HCT116 (cell line): ENCODE measurements around the gene PPM1H. TPM values are rescaled to one million over a fixed set of nuclear protein-coding genes. Genes with fewer than 3 reads are reported as not detected.

Source experiments
- ATAC-seq: fragments of 200-7000 bp; cut with Tn5 transposase; 2 replicates; pipeline ENCODE4 v1.9.1; 2020; ENCODE audit warnings: mild to moderate bottlenecking, moderate library complexity
- BruUV-seq: library from RNA; stranded (reverse); fragments of 400-500 nt; replicated peaks from 2 replicates; lab custom pipeline; 2021; lab: Mats Ljungman, UMichigan
- CTCF ChIA-PET: fragments of 300-600 bp; sonication (Branson Sonifier 250); formaldehyde crosslinking; loops from one replicate; lab custom pipeline; 2021; ENCODE audit warnings: antibody characterized with exemption; lab: Charles Lee
- POLR2A ChIA-PET: fragments of 300-600, 350-600 bp; sonication (Branson Sonifier 250); formaldehyde crosslinking; loops from one replicate; lab custom pipeline; 2021; ENCODE audit warnings: antibody characterized with exemption; lab: Charles Lee
- RAD21 ChIA-PET, 2 experiments: fragments of 300-600 bp; sonication (Branson Sonifier 250); formaldehyde crosslinking; loops; one replicate each; lab custom pipeline; 2023; ENCODE audit warnings: low total read pairs in 2 of 2; ENCODE audit not compliant: uncharacterized antibody in 2 of 2, unreplicated experiment in 2 of 2, low non-redundant PET in 1 of 2; lab: Charles Lee
- DNase-seq: peaks from one replicate; pipeline ENCODE4 v3.0.0-alpha.2; 2010; ENCODE audit warnings: low read depth, low spot score
- H2AFZ ChIP-seq: fragments of 200-600 bp; shearing (Covaris generic), sonication (generic); 2 replicates; pipeline ENCODE4 v1.6.1; 2017; ENCODE audit warnings: low read depth, mixed run types, mixed read lengths, antibody characterized with exemption, low read length; ENCODE audit not compliant: poor library complexity, severe bottlenecking
- H3K27ac ChIP-seq: 2 replicates; pipeline ENCODE4 v1.5.1; 2012; ENCODE audit warnings: low read depth, low read length
- H3K27me3 ChIP-seq: fragments of 200-600 bp; sonication (generic); 2 replicates; pipeline ENCODE4 v1.6.1; 2016; ENCODE audit warnings: mixed run types, low read length, mixed read lengths; ENCODE audit not compliant: insufficient read depth
- H3K36me3 ChIP-seq, 2 experiments: fragments of 200-500 bp in 1 of 2; fragments of 200-600 bp in 1 of 2; sonication (Bioruptor generic) in 1 of 2; sonication (generic) in 1 of 2; 2 replicates each; pipeline versions ENCODE4 v1.5.1 to v1.6.1; 2014 to 2016; ENCODE audit warnings: low read length in 2 of 2, inconsistent platforms in 1 of 2, mixed read lengths in 1 of 2, mixed run types in 1 of 2; ENCODE audit not compliant: insufficient read depth in 2 of 2, control insufficient read depth in 1 of 2
- H3K4me1 ChIP-seq, 2 experiments: fragments of 200-600 bp in 1 of 2; sonication (generic) in 1 of 2; 2 replicates each; pipeline versions ENCODE4 v1.5.1 to v1.6.1; 2012 to 2017; ENCODE audit warnings: low read length in 2 of 2, inconsistent platforms in 1 of 2, mild to moderate bottlenecking in 1 of 2, mixed read lengths in 1 of 2, mixed run types in 1 of 2, moderate library complexity in 1 of 2; ENCODE audit not compliant: insufficient read depth in 2 of 2, control insufficient read depth in 1 of 2
- H3K4me2 ChIP-seq: fragments of 200-600 bp; sonication (generic); 2 replicates; pipeline ENCODE4 v1.6.1; 2017; ENCODE audit warnings: mixed run types, low read length, mixed read lengths
- H3K4me3 ChIP-seq, 2 experiments: fragments of 200-600 bp in 1 of 2; sonication (generic) in 1 of 2; replicated peaks in 1 of 2; 2 replicates each; pipeline ENCODE4 v1.5.1; 2011 to 2016; ENCODE audit warnings: low read length in 2 of 2, control low read depth in 1 of 2, low read depth in 1 of 2, mild to moderate bottlenecking in 1 of 2, mixed read lengths in 1 of 2, mixed run types in 1 of 2
- H3K79me2 ChIP-seq: fragments of 200-600 bp; sonication (generic); 2 replicates; pipeline ENCODE4 v1.6.1; 2017; ENCODE audit warnings: mild to moderate bottlenecking, mixed run types, low read length, moderate library complexity, mixed read lengths; ENCODE audit not compliant: insufficient read depth
- H3K9ac ChIP-seq: fragments of 200-600 bp; sonication (generic); 2 replicates; pipeline ENCODE4 v1.6.1; 2016; ENCODE audit warnings: low read length, mixed read lengths
- H3K9me2 ChIP-seq: fragments of 200-600 bp; sonication (generic), shearing (Covaris generic); 2 replicates; pipeline ENCODE4 v1.6.1; 2017; ENCODE audit warnings: mixed run types, mild to moderate bottlenecking, moderate library complexity; ENCODE audit not compliant: insufficient read depth
- H3K9me3 ChIP-seq, 2 experiments: fragments of 200-500 bp in 1 of 2; fragments of 200-600 bp in 1 of 2; sonication (Bioruptor generic) in 1 of 2; sonication (generic) in 1 of 2; 2 replicates each; pipeline ENCODE4 v1.6.1; 2014 to 2017; ENCODE audit warnings: low read length in 2 of 2, mixed read lengths in 2 of 2, inconsistent platforms in 1 of 2, low read depth in 1 of 2, mild to moderate bottlenecking in 1 of 2, mixed run types in 1 of 2, moderate library complexity in 1 of 2; ENCODE audit not compliant: control insufficient read depth in 1 of 2, insufficient read depth in 1 of 2
- H4K20me1 ChIP-seq: fragments of 200-600 bp; sonication (generic), shearing (Covaris generic); 2 replicates; pipeline ENCODE4 v1.6.1; 2017; ENCODE audit warnings: mixed run types, mild to moderate bottlenecking, moderate library complexity; ENCODE audit not compliant: insufficient read depth
- CBX3 ChIP-seq: IDR thresholded peaks from 2 replicates; pipeline ENCODE4 v1.6.1; 2012; ENCODE audit warnings: low read depth
- CEBPB ChIP-seq: IDR thresholded peaks from 2 replicates; pipeline ENCODE4 v1.6.1; 2012; ENCODE audit warnings: low read depth
- EGR1 ChIP-seq: IDR thresholded peaks from 2 replicates; pipeline ENCODE4 v1.6.1; 2012; ENCODE audit warnings: low read depth
- EZH2phosphoT487 ChIP-seq: fragments of 200-600 bp; IDR thresholded peaks from 2 replicates; pipeline ENCODE4 v1.6.1; 2018; ENCODE audit warnings: antibody characterized with exemption, borderline replicate concordance
- JUND ChIP-seq: IDR thresholded peaks from 2 replicates; pipeline ENCODE4 v1.6.1; 2012
- RAD21 ChIP-seq: IDR thresholded peaks from 2 replicates; pipeline ENCODE4 v1.6.1; 2012; ENCODE audit warnings: low read depth, mild to moderate bottlenecking
- SIN3A ChIP-seq: IDR thresholded peaks from 2 replicates; pipeline ENCODE4 v1.6.1; 2012; ENCODE audit warnings: low read depth
- SP1 ChIP-seq: IDR thresholded peaks from 2 replicates; pipeline ENCODE4 v1.6.1; 2012; ENCODE audit warnings: low read depth
- YY1 ChIP-seq: IDR thresholded peaks from 2 replicates; pipeline ENCODE4 v1.6.1; 2011; ENCODE audit warnings: low read length, low read depth, moderate library complexity, mild to moderate bottlenecking; ENCODE audit not compliant: insufficient replicate concordance; ENCODE audit errors: extremely low read depth
- intact Hi-C: fragments of 100-400 bp; cut with micrococcal nuclease; formaldehyde crosslinking; loops from 2 replicates; pipeline ENCODE4 v1.10.0; 2022
- total RNA-seq: library from RNA; stranded (reverse); gene quantifications from one replicate; pipeline ENCODE4 v1.2.1, GENCODE V29; 2021; ENCODE audit not compliant: unreplicated experiment
- TF ChIP-seq, protein P1 (sequence below): IDR thresholded peaks from 2 replicates; pipeline ENCODE4 v1.6.1; 2012
- TF ChIP-seq, protein P2 (sequence below): IDR thresholded peaks from 2 replicates; pipeline ENCODE4 v1.6.1; 2011; ENCODE audit warnings: mild to moderate bottlenecking, low read length, moderate library complexity; ENCODE audit not compliant: insufficient replicate concordance; ENCODE audit errors: extremely low read depth

Gene PPM1H
- total RNA-seq, 1 experiment from 2014 or later: 8.0 TPM

- Histone ChIP-seq H3K9me2 (no peaks in the 10 kb centered on the region), H4K20me1 (no peaks in the 10 kb centered on the region), H3K27ac (no peak overlapping the region), H3K9me3 (no peaks in the 10 kb centered on the region), H3K9ac (no peak overlapping the region), H3K4me2 (no peak overlapping the region), H2AFZ (no peak overlapping the region), H3K79me2 (no peaks in the 10 kb centered on the region), H3K27me3 (no peaks in the 10 kb centered on the region), H3K4me1 (peaks cover 2 to 9% of the 10 kb centered on the region in 2 experiments; a peak in 3 of 4 replicates), H3K36me3 (no peaks in the 10 kb centered on the region), H3K4me3 (no peak overlapping the region)
- ChIA-PET POLR2A (interaction anchor here (1.2 kb wide), 1 partner anchor 191 kb away, joined by 7 read pairs; no protein-coding TSS in a partner anchor), CTCF (interaction anchor here (0.6 to 8.2 kb wide), 14 partner anchors 10 to 368 kb away, joined by 3 to 79 read pairs (median 4); no protein-coding TSS in a partner anchor), RAD21 (interaction anchor here (0.8 to 2.3 kb wide), 4 partner anchors 69 to 356 kb away, joined by 5 to 6 read pairs (median 6); no protein-coding TSS in a partner anchor)
- ATAC-seq (no peak), DNase-seq (no peak)
- TF ChIP-seq EGR1 (no peak), SIN3A (no peak), JUND (no peak), CEBPB (no peak), CBX3 (no peak)
- TF ChIP-seq, protein P1, sequence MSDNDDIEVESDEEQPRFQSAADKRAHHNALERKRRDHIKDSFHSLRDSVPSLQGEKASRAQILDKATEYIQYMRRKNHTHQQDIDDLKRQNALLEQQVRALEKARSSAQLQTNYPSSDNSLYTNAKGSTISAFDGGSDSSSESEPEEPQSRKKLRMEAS: 0 out of 2 replicates have a peak, but pooled peaks have one; percentile 1
- no TSS peak for BruUV-seq
- intact Hi-C loops: loop anchor here (1.0 kb wide), 3 partner anchors 191 to 356 kb away; no protein-coding TSS in a partner anchor
Measured at GRCh38 chr12:62794218-62794583, 140.7 kb downstream of the PPM1H start.

DNA sequence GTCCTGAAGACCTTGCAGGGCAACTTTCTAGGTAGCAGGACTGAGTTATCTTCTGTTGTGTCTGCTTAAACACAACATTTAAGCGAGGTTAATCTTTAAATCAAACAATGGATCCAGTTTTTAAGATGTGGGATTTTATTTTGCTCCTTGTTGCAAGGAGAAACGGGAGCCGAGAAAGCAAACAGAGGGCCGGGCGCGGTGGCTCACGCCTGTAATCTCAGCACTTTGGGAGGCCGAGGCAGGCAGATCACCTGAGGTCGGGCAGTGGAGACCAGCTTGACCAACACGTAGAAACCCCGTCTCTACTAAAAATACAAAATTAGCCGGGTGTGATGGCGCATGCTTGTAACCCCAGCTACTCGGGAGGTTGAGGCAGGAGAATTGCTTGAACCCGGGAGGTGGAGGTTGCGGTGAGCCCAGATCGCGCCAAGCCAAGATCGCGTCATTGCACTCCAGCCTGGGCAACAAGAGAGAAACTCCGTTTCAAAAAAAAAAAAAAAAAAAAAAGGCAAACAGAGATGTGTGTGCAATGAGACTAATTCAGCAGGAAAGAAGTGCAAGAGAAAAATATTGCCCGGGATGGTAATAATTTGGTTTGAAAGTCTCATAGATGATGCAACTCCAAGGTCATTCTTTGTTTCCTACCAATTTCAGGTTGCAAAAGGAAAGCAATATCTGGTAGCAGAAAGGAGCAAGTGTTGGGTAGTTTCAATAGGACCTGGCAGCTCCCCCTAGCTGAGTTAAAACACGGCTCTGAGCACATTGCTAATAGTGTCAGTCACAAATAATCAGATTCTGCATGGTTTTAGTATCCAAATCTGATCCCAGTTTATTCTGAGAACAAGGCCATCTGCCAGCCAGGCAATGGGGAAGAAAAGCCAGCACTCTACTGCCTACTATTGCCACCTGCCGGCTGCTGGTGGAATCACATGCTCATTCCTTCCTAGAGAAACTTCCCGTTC lies 141.4 kb downstream of the PPM1H start:
- no peaks in the 10 kb centered on the region for H3K27me3 ChIP-seq
- H3K4me3 ChIP-seq: no peak overlapping the region
- H4K20me1 ChIP-seq: no peaks in the 10 kb centered on the region
- intact Hi-C loops: loop anchor here (1.0 to 2.0 kb wide), 4 partner anchors 69 to 355 kb away; no protein-coding TSS in a partner anchor
- H2AFZ ChIP-seq: peak overlapping the region; percentile 11
- H3K36me3 ChIP-seq: no peaks in the 10 kb centered on the region
- H3K9me2 ChIP-seq: no peaks in the 10 kb centered on the region
- no peak overlapping the region for H3K27ac ChIP-seq
- no peaks in the 10 kb centered on the region for H3K79me2 ChIP-seq
- BruUV-seq: no TSS peak
- POLR2A ChIA-PET: interaction anchor here (0.7 to 1.2 kb wide), 2 partner anchors 129 to 190 kb away, joined by 5 to 7 read pairs; no protein-coding TSS in a partner anchor
- ATAC-seq (peak; percentile 78), DNase-seq (peak; percentile 60)
- H3K9ac ChIP-seq: no peak overlapping the region
- CTCF ChIA-PET: interaction anchor here (0.6 to 8.2 kb wide), 16 partner anchors 9 to 367 kb away, joined by 3 to 79 read pairs (median 4); no protein-coding TSS in a partner anchor
- peaks cover 2 to 9% of the 10 kb centered on the region in 2 experiments; a peak in 2 of 4 replicates for H3K4me1 ChIP-seq
- no peaks in the 10 kb centered on the region for H3K9me3 ChIP-seq
- H3K4me2 ChIP-seq: peak overlapping the region; percentile 4; the same call in 1 of the 2 replicates
- RAD21 ChIA-PET: interaction anchor here (0.8 to 2.3 kb wide), 4 partner anchors 68 to 355 kb away, joined by 5 to 6 read pairs (median 6); no protein-coding TSS in a partner anchor
- TF ChIP-seq YY1 (peak; percentile 46), CEBPB (peak; percentile 65; the same call in 1 of the 2 replicates), JUND (no peak), RAD21 (peak; percentile 98), SP1 (no peak), EZH2phosphoT487 (no peak)
- TF ChIP-seq, protein P2, sequence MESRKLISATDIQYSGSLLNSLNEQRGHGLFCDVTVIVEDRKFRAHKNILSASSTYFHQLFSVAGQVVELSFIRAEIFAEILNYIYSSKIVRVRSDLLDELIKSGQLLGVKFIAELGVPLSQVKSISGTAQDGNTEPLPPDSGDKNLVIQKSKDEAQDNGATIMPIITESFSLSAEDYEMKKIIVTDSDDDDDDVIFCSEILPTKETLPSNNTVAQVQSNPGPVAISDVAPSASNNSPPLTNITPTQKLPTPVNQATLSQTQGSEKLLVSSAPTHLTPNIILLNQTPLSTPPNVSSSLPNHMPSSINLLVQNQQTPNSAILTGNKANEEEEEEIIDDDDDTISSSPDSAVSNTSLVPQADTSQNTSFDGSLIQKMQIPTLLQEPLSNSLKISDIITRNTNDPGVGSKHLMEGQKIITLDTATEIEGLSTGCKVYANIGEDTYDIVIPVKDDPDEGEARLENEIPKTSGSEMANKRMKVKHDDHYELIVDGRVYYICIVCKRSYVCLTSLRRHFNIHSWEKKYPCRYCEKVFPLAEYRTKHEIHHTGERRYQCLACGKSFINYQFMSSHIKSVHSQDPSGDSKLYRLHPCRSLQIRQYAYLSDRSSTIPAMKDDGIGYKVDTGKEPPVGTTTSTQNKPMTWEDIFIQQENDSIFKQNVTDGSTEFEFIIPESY: no peak
- TF ChIP-seq, protein P1: peak; percentile 46; the same call in 1 of the 2 replicates
